Endothelial cell of umbilical vein (primary cell): Measurements from ENCODE around the gene MRPL33. TPM values are rescaled to one million over a fixed set of nuclear protein-coding genes. Genes with fewer than 3 reads are reported as not detected.
A peak's percentile ranks its signal among the peaks of the same experiment; 100 is the strongest.

ENCODE experiments used
- BruUV-seq: library from RNA; stranded (reverse); fragments of 400-500 nt; replicated peaks from 2 replicates; lab custom pipeline; 2021; lab: Mats Ljungman, UMichigan
- CTCF ChIA-PET: fragments of 300-600, 350-600 bp; sonication (Branson Sonifier 250); formaldehyde crosslinking; loops from one replicate; lab custom pipeline; 2021; ENCODE audit warnings: antibody characterized with exemption, inconsistent platforms; lab: Charles Lee
- POLR2A ChIA-PET: fragments of 300-600, 350-600 bp; sonication (Branson Sonifier 250); formaldehyde crosslinking; loops from one replicate; lab custom pipeline; 2021; ENCODE audit warnings: antibody characterized with exemption, inconsistent platforms; lab: Charles Lee
- DNase-seq: peaks from one replicate; pipeline ENCODE4 v3.0.0-alpha.2; 2011; ENCODE audit warnings: low read depth, low spot score
- FAIRE-seq: peaks from 2 replicates; lab custom pipeline; 2011; peaks lifted over from hg19 to GRCh38; lab: Jason Lieb, UNC
- H2AFZ ChIP-seq: 2 replicates; pipeline ENCODE4 v1.6.0; 2012; ENCODE audit warnings: low read depth, low read length, control low read depth, inconsistent platforms
- H3K27ac ChIP-seq: 2 replicates; pipeline ENCODE4 v1.5.1; 2011; ENCODE audit warnings: low read depth, mild to moderate bottlenecking, control low read depth, low read length, moderate library complexity; ENCODE audit not compliant: insufficient read depth
- H3K27me3 ChIP-seq, 2 experiments: 2 replicates each; pipeline versions ENCODE4 v1.6.0 to v1.6.1; 2011; ENCODE audit warnings: low read length in 2 of 2, mixed read lengths in 1 of 2; ENCODE audit not compliant: control insufficient read depth in 2 of 2, insufficient read depth in 2 of 2
- H3K36me3 ChIP-seq, 2 experiments: 2 replicates in 1 of 2; 3 replicates in 1 of 2; pipeline ENCODE4 v1.5.1; 2011; ENCODE audit warnings: low read length in 2 of 2, mild to moderate bottlenecking in 1 of 2, moderate library complexity in 1 of 2; ENCODE audit not compliant: control insufficient read depth in 2 of 2, insufficient read depth in 2 of 2; ENCODE audit errors: extremely low read depth in 1 of 2
- H3K4me1 ChIP-seq: 3 replicates; pipeline ENCODE4 v1.5.1; 2011; ENCODE audit warnings: mild to moderate bottlenecking, low read length; ENCODE audit not compliant: control insufficient read depth, insufficient read depth; ENCODE audit errors: extremely low read depth
- H3K4me2 ChIP-seq: 2 replicates; pipeline ENCODE4 v1.6.1; 2011; ENCODE audit warnings: low read length, control low read depth, mixed read lengths; ENCODE audit not compliant: insufficient read depth
- H3K4me3 ChIP-seq, 3 experiments: fragments of 200-600 bp in 1 of 3; sonication (generic), shearing (Covaris generic) in 1 of 3; replicated peaks in 1 of 3; 2 replicates each; pipeline ENCODE4 v1.5.1; 2011 to 2016; ENCODE audit warnings: control low read depth in 3 of 3, low read length in 3 of 3, mild to moderate bottlenecking in 2 of 3, inconsistent platforms in 1 of 3, low read depth in 1 of 3, moderate library complexity in 1 of 3; ENCODE audit not compliant: insufficient read depth in 1 of 3
- H3K79me2 ChIP-seq: 2 replicates; pipeline ENCODE4 v1.6.0; 2012; ENCODE audit warnings: low read length, inconsistent platforms; ENCODE audit not compliant: control insufficient read depth, insufficient read depth
- H3K9ac ChIP-seq: replicated peaks from 2 replicates; pipeline ENCODE3; 2011; ENCODE audit warnings: low read length, control low read depth; ENCODE audit not compliant: insufficient read depth; ENCODE audit errors: extremely low read depth
- H3K9me1 ChIP-seq: replicated peaks from 3 replicates; pipeline ENCODE4 v1.6.0; 2011; ENCODE audit warnings: mild to moderate bottlenecking, low read length; ENCODE audit not compliant: control insufficient read depth, insufficient read depth; ENCODE audit errors: extremely low read depth
- H3K9me3 ChIP-seq: replicated peaks from 2 replicates; pipeline ENCODE4 v1.5.1; 2012; ENCODE audit warnings: low read length, inconsistent platforms; ENCODE audit not compliant: control insufficient read depth, insufficient read depth
- H4K20me1 ChIP-seq: replicated peaks from 2 replicates; pipeline ENCODE3; 2011; ENCODE audit warnings: mild to moderate bottlenecking, low read length; ENCODE audit not compliant: control insufficient read depth, insufficient read depth; ENCODE audit errors: extremely low read depth
- CTCF ChIP-seq, 2 donors: IDR thresholded peaks; 1 replicate in 1 of 2; 2 replicates in 1 of 2; pipeline ENCODE4 v1.5.1; 2011; ENCODE audit warnings: low read length in 2 of 2, mild to moderate bottlenecking in 2 of 2, moderate library complexity in 2 of 2, control low read depth in 1 of 2, inconsistent platforms in 1 of 2, low read depth in 1 of 2; ENCODE audit not compliant: insufficient read depth in 1 of 2; ENCODE audit errors: extremely low read depth in 1 of 2
- EZH2 ChIP-seq: IDR thresholded peaks from 2 replicates; pipeline ENCODE4 v1.6.1; 2012; ENCODE audit warnings: borderline replicate concordance, low read depth, mild to moderate bottlenecking, moderate library complexity, low read length, inconsistent platforms; ENCODE audit not compliant: severe bottlenecking
- FOS ChIP-seq: IDR thresholded peaks from 2 replicates; pipeline ENCODE4 v1.6.1; 2011; ENCODE audit warnings: mild to moderate bottlenecking, low read length, moderate library complexity, borderline replicate concordance; ENCODE audit not compliant: insufficient read depth
- GATA2 ChIP-seq: IDR thresholded peaks from 2 replicates; pipeline ENCODE4 v1.7.0; 2011; ENCODE audit warnings: low read depth, mild to moderate bottlenecking, moderate library complexity, mixed read lengths, low read length; ENCODE audit not compliant: insufficient read length, insufficient read depth
- JUN ChIP-seq: IDR thresholded peaks from 2 replicates; pipeline ENCODE4 v1.6.1; 2011; ENCODE audit warnings: borderline replicate concordance, low read depth; ENCODE audit not compliant: insufficient read length, insufficient read depth
- MAX ChIP-seq: IDR thresholded peaks from 2 replicates; pipeline ENCODE4 v1.6.1; 2011; ENCODE audit not compliant: insufficient read depth, insufficient read length
- MYC ChIP-seq: IDR thresholded peaks from one replicate; pipeline ENCODE4 v1.6.1; 2011; ENCODE audit warnings: mild to moderate bottlenecking, low read depth, low read length
- POLR2A ChIP-seq: IDR thresholded peaks from 2 replicates; pipeline ENCODE4 v1.6.1; 2012; ENCODE audit warnings: low read depth, mild to moderate bottlenecking, control low read depth, low read length
- POLR2AphosphoS5 ChIP-seq: IDR thresholded peaks from 2 replicates; pipeline ENCODE4 v1.6.1; 2012; ENCODE audit warnings: low read depth, mild to moderate bottlenecking, control low read depth, low read length, moderate library complexity; ENCODE audit not compliant: insufficient read depth
- dilution Hi-C: fragments of 300-500 bp; cut with MboI; formaldehyde crosslinking; loops from one replicate; pipeline ENCODE4 v1.15.0; 2019; ENCODE audit warnings: low sequenced_read_pairs; ENCODE audit not compliant: extremely low pct_ligation_motif_present
- intact Hi-C: fragments of 100-400 bp; cut with micrococcal nuclease; formaldehyde crosslinking; loops from one replicate; pipeline ENCODE4 v1.10.0; 2022
- polyA plus RNA-seq, 4 experiments: library from polyadenylated mRNA; depleted of rRNA in 3 of 4; stranded (reverse) in 3 of 4; unstranded in 1 of 4; fragments of >200 nt; gene quantifications; 2 replicates each; pipeline versions ENCODE4 v1.2.1 to v1.2.3, GENCODE V29; 2011 to 2012; ENCODE audit warnings: missing spikeins in 1 of 4
- total RNA-seq: library from RNA; stranded (reverse); gene quantifications from 2 replicates; pipeline ENCODE4 v1.2.3, GENCODE V29; 2021

MRPL33 gene
- total and polyA plus RNA-seq, 2 donors (not counting 3 experiments of a cell fraction or from before 2014, with no cell fraction given): 36.1 to 97.4 TPM

- intact Hi-C loops: no loop called here
- ChIA-PET POLR2A (no interaction called here), CTCF (interaction anchor here (0.7 to 1.5 kb wide), 5 partner anchors 55 to 254 kb away, joined by 3 to 5 read pairs (median 3); no protein-coding TSS in a partner anchor)
- Histone ChIP-seq H3K9me3 (no peaks in the 10 kb centered on the region), H4K20me1 (no peaks in the 10 kb centered on the region), H3K27me3 (no peaks in the 10 kb centered on the region), H3K9ac (no peak overlapping the region), H3K4me3 (no peak overlapping the region), H3K9me1 (no peaks in the 10 kb centered on the region), H3K27ac (peak overlapping the region; percentile 50), H3K4me2 (no peak overlapping the region), H3K79me2 (no peaks in the 10 kb centered on the region), H2AFZ (no peak overlapping the region), H3K4me1 (peaks cover 18% of the 10 kb centered on the region), H3K36me3 (no peaks in the 10 kb centered on the region)
- DNase-seq: no peak
- dilution Hi-C loops: no loop called here
- FAIRE-seq: no peak
- no TSS peak for BruUV-seq
- TF ChIP-seq POLR2A: no peak
- no peak for TF ChIP-seq EZH2
- TF ChIP-seq POLR2AphosphoS5: no peak
These were observed 37.5 kb downstream of the MRPL33 start for GRCh38 chr2:27808984-27809383.

GRCh38 chr2:27809761-27810241 lies 38.3 kb downstream of the MRPL33 start:
- intact Hi-C loops: loop anchor here (1.0 kb wide), 1 partner anchor 146 kb away; no protein-coding TSS in a partner anchor
- POLR2A ChIA-PET: interaction anchor here (0.7 to 0.8 kb wide), 2 partner anchors 37 to 466 kb away, joined by 3 to 4 read pairs; no protein-coding TSS in a partner anchor

More at GRCh38 chr2:27809761-27810241, 38.3 kb downstream of the MRPL33 start:
- Histone ChIP-seq H3K27me3 (no peaks in the 10 kb centered on the region), H3K79me2 (no peaks in the 10 kb centered on the region), H4K20me1 (no peaks in the 10 kb centered on the region), H3K9ac (peak overlapping the region; percentile 18), H3K36me3 (no peaks in the 10 kb centered on the region), H3K4me2 (peak overlapping the region; percentile 3), H2AFZ (no peak overlapping the region), H3K9me3 (no peaks in the 10 kb centered on the region), H3K27ac (peak overlapping the region; percentile 50), H3K4me1 (peaks cover 18% of the 10 kb centered on the region), H3K9me1 (no peaks in the 10 kb centered on the region), H3K4me3 (no peak overlapping the region)
- FAIRE-seq (peak; percentile 91), DNase-seq (peak; percentile 91)
- BruUV-seq: no TSS peak
- dilution Hi-C loops: no loop called here
- CTCF ChIA-PET: interaction anchor here (0.5 to 1.8 kb wide), 15 partner anchors 19 to 643 kb away, joined by 3 to 6 read pairs (median 3); no protein-coding TSS in a partner anchor
- TF ChIP-seq POLR2AphosphoS5 (no peak), GATA2 (peak; percentile 64), POLR2A (no peak), CTCF (IDR thresholded peaks at IDR 0.05; ENCODE audit: extremely low read depth in 1 of 2, insufficient read depth in 1 of 2, low read depth in 1 of 2, low read length in 2 of 2) (no peak), MAX (no peak), EZH2 (no peak), MYC (no peak), JUN (peak; percentile 65), FOS (peak; percentile 85)
